GM10266 (cell line): ENCODE measurements around the gene PCDHGA1.
"Not testable (repeated sequence)": the region's sequence is repeated elsewhere in the genome, so short reads cannot be mapped to it uniquely, and the experiment has no call there.

Experiments
- DNase-seq: peaks from one replicate; pipeline ENCODE4 v3.0.0; 2012; ENCODE audit errors: extremely low spot score
- TF ChIP-seq, protein P1 (sequence below): IDR thresholded peaks from 2 replicates; pipeline ENCODE4 v1.5.1; 2012; ENCODE audit warnings: mild to moderate bottlenecking, low read depth; ENCODE audit not compliant: control insufficient read depth, insufficient read depth; ENCODE audit errors: missing control alignments

The PCDHGA1 gene

DNA sequence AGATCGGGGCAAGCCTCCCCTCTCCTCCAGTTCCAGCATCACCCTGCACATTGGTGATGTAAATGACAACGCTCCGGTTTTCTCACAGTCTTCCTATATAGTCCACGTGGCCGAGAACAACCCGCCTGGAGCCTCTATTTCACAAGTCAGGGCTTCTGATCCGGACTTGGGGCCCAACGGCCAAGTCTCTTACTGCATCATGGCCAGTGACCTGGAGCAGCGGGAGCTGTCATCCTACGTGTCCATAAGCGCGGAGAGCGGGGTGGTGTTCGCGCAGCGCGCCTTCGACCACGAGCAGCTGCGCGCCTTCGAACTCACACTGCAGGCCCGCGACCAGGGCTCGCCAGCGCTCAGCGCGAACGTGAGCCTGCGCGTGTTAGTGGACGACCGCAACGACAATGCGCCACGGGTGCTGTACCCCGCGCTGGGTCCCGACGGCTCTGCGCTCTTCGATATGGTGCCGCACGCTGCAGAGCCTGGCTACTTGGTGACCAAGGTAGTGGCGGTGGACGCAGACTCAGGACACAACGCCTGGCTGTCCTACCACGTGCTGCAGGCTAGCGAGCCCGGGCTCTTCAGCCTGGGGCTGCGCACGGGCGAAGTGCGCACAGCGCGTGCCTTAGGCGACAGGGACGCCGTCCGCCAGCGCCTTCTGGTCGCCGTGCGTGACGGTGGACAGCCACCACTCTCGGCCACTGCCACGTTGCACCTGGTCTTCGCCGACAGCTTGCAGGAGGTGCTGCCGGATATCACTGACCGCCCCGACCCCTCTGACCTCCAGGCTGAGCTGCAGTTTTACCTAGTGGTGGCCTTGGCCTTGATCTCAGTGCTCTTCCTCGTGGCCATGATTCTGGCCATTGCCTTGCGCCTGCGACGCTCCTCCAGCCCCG is 59.1 kb downstream of the PCDHGA1 start:
- DNase-seq: no peak
- TF ChIP-seq, protein P1, sequence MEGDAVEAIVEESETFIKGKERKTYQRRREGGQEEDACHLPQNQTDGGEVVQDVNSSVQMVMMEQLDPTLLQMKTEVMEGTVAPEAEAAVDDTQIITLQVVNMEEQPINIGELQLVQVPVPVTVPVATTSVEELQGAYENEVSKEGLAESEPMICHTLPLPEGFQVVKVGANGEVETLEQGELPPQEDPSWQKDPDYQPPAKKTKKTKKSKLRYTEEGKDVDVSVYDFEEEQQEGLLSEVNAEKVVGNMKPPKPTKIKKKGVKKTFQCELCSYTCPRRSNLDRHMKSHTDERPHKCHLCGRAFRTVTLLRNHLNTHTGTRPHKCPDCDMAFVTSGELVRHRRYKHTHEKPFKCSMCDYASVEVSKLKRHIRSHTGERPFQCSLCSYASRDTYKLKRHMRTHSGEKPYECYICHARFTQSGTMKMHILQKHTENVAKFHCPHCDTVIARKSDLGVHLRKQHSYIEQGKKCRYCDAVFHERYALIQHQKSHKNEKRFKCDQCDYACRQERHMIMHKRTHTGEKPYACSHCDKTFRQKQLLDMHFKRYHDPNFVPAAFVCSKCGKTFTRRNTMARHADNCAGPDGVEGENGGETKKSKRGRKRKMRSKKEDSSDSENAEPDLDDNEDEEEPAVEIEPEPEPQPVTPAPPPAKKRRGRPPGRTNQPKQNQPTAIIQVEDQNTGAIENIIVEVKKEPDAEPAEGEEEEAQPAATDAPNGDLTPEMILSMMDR: no peak

DNA sequence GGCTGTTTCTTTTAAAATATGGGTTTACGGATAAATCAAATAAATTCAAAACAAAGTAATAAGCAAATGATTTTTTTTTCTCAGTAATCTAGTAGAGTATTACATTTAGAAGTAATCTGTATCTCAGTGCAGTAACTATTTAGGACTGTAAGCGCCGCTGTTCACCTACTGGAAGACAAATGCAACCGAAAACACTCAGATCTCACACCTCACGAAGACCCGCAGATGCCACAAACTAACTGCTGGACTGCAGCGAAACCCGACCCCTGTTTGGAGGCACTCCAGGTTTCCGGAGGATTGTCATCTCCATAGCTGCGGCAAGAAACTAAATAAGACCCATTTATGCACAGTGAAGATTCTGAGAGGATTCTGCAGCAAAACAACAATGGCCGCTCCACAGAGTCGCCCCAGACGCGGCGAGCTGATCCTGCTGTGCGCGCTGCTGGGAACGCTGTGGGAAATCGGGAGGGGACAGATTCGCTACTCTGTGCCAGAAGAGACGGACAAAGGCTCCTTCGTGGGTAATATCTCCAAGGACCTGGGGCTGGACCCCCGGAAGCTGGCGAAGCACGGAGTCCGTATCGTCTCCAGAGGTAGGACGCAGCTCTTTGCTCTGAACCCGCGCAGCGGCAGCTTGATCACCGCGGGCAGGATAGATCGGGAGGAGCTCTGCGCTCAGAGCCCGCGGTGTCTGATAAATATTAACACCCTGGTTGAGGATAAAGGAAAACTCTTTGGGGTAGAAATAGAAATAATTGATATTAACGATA is 62.3 kb downstream of the PCDHGA1 start, which contains the start of gene PCDHGA8:
PCDHGA8 (plus strand) TSS at position 205 of the 770 bp plus-strand sequence; CDS start at position 386, 181 bp downstream.
- DNase-seq: no peak

DNA sequence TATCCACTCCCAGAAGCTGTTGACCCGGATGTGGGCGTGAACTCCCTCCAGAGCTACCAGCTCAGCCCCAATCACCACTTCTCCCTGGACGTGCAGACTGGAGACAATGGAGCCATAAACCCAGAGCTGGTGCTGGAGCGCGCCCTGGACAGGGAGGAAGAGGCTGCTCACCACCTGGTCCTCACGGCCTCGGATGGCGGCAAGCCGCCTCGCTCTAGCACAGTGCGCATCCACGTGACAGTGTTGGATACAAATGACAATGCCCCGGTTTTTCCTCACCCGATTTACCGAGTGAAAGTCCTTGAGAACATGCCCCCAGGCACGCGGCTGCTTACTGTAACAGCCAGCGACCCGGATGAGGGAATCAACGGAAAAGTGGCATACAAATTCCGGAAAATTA is 63.0 kb downstream of the PCDHGA1 start:
- no peak for DNase-seq
- TF ChIP-seq, protein P1: no peak

More for the DNA sequence above, 62.3 kb downstream of the PCDHGA1 start, which contains the start of gene PCDHGA8:
- TF ChIP-seq, protein P1: no peak

DNA sequence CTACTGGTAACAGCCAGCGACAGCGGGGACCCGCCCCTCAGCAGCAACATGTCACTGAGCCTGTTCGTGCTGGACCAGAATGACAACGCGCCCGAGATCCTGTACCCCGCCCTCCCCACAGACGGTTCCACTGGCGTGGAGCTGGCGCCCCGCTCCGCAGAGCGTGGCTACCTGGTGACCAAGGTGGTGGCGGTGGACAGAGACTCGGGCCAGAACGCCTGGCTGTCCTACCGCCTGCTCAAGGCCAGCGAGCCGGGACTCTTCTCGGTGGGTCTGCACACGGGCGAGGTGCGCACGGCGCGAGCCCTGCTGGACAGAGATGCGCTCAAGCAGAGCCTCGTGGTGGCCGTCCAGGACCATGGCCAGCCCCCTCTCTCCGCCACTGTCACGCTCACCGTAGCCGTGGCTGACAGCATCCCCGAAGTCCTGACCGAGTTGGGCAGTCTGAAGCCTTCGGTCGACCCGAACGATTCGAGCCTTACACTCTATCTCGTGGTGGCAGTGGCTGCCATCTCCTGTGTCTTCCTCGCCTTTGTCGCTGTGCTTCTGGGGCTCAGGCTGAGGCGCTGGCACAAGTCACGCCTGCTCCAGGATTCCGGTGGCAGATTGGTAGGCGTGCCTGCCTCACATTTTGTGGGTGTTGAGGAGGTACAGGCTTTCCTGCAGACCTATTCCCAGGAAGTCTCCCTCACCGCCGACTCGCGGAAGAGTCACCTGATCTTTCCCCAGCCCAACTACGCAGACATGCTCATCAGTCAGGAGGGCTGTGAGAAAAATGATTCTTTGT is 64.3 kb downstream of the PCDHGA1 start:
- DNase-seq: not testable (repeated sequence)

DNA sequence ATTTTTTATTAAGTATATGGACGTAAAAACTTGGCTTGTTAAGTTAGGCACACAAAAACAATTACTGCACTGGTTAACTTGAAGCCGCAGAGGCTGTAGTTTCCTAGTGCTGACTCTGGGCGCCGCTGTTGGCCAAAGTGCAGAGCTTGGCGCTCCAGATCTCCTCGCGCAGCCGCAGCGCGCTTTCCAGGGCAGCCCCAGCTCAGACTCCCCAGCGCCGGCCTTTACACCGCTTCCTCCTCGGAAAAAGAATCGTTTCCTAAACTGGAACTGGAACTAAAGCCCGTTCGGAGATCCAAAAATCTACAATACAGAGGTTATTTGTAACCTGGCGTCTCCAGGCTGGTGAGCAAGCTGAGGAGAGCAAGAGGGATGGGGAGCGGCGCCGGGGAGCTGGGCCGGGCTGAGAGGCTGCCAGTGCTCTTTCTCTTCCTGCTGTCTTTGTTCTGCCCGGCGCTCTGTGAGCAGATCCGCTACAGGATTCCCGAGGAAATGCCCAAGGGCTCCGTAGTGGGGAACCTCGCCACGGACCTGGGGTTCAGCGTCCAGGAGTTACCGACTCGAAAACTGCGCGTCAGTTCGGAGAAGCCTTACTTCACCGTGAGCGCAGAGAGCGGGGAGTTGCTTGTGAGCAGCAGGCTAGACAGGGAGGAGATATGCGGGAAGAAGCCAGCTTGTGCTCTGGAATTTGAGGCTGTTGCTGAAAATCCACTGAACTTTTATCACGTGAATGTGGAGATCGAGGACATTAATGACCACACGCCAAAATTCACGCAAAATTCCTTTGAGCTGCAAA is 67.6 kb downstream of the PCDHGA1 start, which contains the start of gene PCDHGB5:
PCDHGB5 (plus strand) TSS at position 192 of the 796 bp plus-strand sequence; CDS start at position 373, 181 bp downstream.
- DNase-seq: not testable (repeated sequence)
- TF ChIP-seq, protein P1: peak; percentile 33

DNA sequence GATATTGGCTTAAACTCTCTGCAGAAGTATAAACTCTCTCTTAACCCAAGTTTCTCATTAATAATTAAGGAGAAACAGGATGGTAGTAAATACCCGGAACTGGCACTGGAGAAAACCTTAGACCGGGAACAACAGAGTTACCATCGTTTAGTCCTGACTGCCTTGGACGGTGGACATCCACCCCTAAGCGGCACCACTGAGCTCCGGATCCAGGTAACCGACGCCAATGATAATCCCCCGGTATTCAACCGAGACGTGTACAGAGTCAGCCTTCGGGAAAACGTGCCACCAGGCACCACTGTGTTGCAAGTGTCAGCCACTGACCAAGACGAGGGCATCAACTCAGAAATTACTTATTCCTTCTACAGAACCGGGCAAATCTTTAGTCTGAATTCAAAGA is 68.3 kb downstream of the PCDHGA1 start:
- no peak for DNase-seq
- TF ChIP-seq, protein P1: no peak
